SU-DHL-6 (cell line): ENCODE results near the gene SMAD4.

Experiments
- H2AFZ ChIP-seq: fragments of 200-600 bp; sonication (generic); 2 replicates; pipeline ENCODE4 v1.6.1; 2014; ENCODE audit warnings: low read depth, mild to moderate bottlenecking, moderate library complexity, mixed read lengths, antibody characterized with exemption, low read length; ENCODE audit not compliant: severe bottlenecking
- H3F3A ChIP-seq: fragments of 200-600 bp; shearing (Covaris generic); 2 replicates; pipeline ENCODE4 v1.6.0; 2016; ENCODE audit warnings: antibody characterized with exemption, mild to moderate bottlenecking; ENCODE audit not compliant: insufficient read depth
- H3K27ac ChIP-seq: fragments of 200-600 bp; sonication (generic); 2 replicates; pipeline ENCODE4 v1.5.1; 2016; ENCODE audit warnings: low read depth, mild to moderate bottlenecking, low read length, moderate library complexity, mixed read lengths
- H3K27me3 ChIP-seq: fragments of 200-600 bp; sonication (generic), shearing (Covaris generic); 2 replicates; pipeline ENCODE4 v1.6.0; 2014; ENCODE audit warnings: mild to moderate bottlenecking, low read length
- H3K36me3 ChIP-seq: fragments of 200-600 bp; sonication (generic); 2 replicates; pipeline ENCODE4 v1.6.1; 2014; ENCODE audit warnings: mild to moderate bottlenecking, low read length, mixed read lengths
- H3K4me2 ChIP-seq: fragments of 300-600, 200-600 bp; shearing (Covaris generic), sonication (generic); 2 replicates; pipeline ENCODE4 v1.6.0; 2014; ENCODE audit warnings: low read length, low read depth, mild to moderate bottlenecking; ENCODE audit not compliant: poor library complexity, severe bottlenecking
- H3K4me3 ChIP-seq: fragments of 200-600 bp; sonication (generic); 2 replicates; pipeline ENCODE4 v1.5.1; 2014; ENCODE audit warnings: antibody characterized with exemption, low read length, mild to moderate bottlenecking, mixed read lengths; ENCODE audit not compliant: insufficient read depth, poor library complexity, severe bottlenecking
- H3K79me2 ChIP-seq: fragments of 200-600 bp; sonication (generic); 2 replicates; pipeline ENCODE4 v1.6.1; 2014; ENCODE audit warnings: mild to moderate bottlenecking, low read length, moderate library complexity; ENCODE audit not compliant: insufficient read depth
- H3K9ac ChIP-seq: fragments of 200-600 bp; sonication (generic); 2 replicates; pipeline ENCODE4 v1.7.0; 2014; ENCODE audit warnings: mild to moderate bottlenecking, low read length
- H3K9me2 ChIP-seq: fragments of 200-600 bp; sonication (generic); replicated peaks from 2 replicates; pipeline ENCODE4 v1.6.1; 2014; ENCODE audit warnings: low read length; ENCODE audit not compliant: insufficient read depth
- H3K9me3 ChIP-seq: fragments of 200-600 bp; sonication (generic); 2 replicates; pipeline ENCODE4 v1.6.1; 2014; ENCODE audit warnings: low read length, mixed read lengths; ENCODE audit not compliant: insufficient read depth
- H4K20me1 ChIP-seq: fragments of 200-600 bp; sonication (generic); 2 replicates; pipeline ENCODE4 v1.6.1; 2014; ENCODE audit warnings: low read depth, mild to moderate bottlenecking, antibody characterized with exemption, low read length, moderate library complexity, mixed read lengths
- EZH2phosphoT487 ChIP-seq: fragments of 200-600 bp; sonication (generic), shearing (Covaris generic); conservative IDR thresholded peaks from 2 replicates; pipeline ENCODE4 v1.6.1; 2018; ENCODE audit warnings: mild to moderate bottlenecking, antibody characterized with exemption, low read length, moderate library complexity, mixed read lengths
- TF ChIP-seq, protein P1 (sequence below): fragments of 200-600 bp; sonication (generic); IDR thresholded peaks from one replicate; pipeline ENCODE4 v1.5.1; 2017; ENCODE audit warnings: antibody characterized with exemption, mild to moderate bottlenecking, low read length, moderate library complexity; ENCODE audit not compliant: insufficient read depth, poor library complexity, severe bottlenecking

SMAD4 gene

DNA sequence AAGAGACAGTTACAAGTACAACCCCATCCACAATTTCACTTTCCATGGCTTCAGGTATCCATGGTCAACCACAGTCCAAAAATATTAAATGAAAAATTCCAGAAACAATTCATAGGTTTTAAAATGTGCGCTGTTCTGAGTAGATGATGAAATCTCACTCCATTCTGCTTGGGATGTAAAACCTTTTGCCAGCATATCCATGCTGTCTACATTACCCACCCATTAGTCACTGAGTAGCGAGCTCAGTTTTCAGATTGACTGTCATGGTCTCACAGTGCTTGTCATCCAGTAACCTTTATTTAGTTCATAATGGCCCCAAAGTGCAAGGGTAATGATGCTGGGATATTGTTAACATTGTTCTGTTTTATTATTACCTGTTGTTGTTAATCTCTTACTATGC lies 40.5 kb downstream of the SMAD4 start:
- no peaks in the 10 kb centered on the region for H3K9me2 ChIP-seq
- H3K9me3 ChIP-seq = no peaks in the 10 kb centered on the region
- peaks cover 4% of the 10 kb centered on the region for H3F3A ChIP-seq
- H3K9ac ChIP-seq = no peak overlapping the region
- H3K27me3 ChIP-seq = no peaks in the 10 kb centered on the region
- no peak overlapping the region for H2AFZ ChIP-seq
- H4K20me1 ChIP-seq = peaks cover 19% of the 10 kb centered on the region
- H3K4me3 ChIP-seq = no peak overlapping the region
- H3K36me3 ChIP-seq = peaks cover 49% of the 10 kb centered on the region
- no peak overlapping the region for H3K4me2 ChIP-seq
- peaks cover 14% of the 10 kb centered on the region; the same call in 1 of the 2 replicates for H3K79me2 ChIP-seq
- TF ChIP-seq EZH2phosphoT487 = no peak
- TF ChIP-seq, protein P1, sequence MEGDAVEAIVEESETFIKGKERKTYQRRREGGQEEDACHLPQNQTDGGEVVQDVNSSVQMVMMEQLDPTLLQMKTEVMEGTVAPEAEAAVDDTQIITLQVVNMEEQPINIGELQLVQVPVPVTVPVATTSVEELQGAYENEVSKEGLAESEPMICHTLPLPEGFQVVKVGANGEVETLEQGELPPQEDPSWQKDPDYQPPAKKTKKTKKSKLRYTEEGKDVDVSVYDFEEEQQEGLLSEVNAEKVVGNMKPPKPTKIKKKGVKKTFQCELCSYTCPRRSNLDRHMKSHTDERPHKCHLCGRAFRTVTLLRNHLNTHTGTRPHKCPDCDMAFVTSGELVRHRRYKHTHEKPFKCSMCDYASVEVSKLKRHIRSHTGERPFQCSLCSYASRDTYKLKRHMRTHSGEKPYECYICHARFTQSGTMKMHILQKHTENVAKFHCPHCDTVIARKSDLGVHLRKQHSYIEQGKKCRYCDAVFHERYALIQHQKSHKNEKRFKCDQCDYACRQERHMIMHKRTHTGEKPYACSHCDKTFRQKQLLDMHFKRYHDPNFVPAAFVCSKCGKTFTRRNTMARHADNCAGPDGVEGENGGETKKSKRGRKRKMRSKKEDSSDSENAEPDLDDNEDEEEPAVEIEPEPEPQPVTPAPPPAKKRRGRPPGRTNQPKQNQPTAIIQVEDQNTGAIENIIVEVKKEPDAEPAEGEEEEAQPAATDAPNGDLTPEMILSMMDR = no peak
- no peak overlapping the region for H3K27ac ChIP-seq

DNA sequence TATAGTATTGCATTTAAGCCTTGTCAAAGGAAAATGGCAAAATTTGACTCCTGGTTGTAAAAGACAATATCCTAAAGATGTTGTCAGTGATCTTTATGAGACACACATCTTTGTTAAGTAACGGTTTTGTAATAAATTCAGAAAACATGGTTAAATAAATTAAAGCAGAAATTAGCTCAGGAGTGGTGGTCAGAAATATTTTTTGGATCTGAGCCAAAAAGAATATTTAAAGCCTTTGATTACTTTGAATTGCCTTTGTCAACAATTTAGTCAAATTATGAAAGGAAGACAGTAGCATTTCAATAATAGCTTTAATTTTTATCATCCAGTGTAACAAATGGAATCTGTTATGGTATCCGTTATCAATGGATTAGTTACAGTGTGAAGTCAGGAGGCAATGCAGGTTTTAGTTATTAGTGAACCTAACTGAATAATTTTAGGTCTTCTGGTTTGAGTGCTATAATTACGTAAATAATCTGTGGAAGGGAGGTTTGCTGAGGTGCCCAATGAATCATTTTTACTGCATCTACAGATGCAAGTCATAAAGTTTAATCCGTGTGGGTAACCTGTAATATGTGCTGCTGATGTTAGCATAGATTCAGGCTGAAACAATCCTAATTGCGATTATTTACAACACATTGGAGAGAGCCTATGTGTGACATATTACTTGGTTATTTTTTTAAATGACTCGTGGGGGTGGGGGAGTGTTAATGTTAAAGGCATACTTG lies 42.7 kb downstream of the SMAD4 start:
- Histone ChIP-seq H3K4me3 (no peak overlapping the region), H3K36me3 (peaks cover 49% of the 10 kb centered on the region), H3K27me3 (no peaks in the 10 kb centered on the region), H2AFZ (no peak overlapping the region), H3K27ac (no peak overlapping the region), H3K79me2 (peaks cover 16% of the 10 kb centered on the region; the same call in 1 of the 2 replicates), H3K9me3 (no peaks in the 10 kb centered on the region), H4K20me1 (peaks cover 26% of the 10 kb centered on the region), H3K9me2 (no peaks in the 10 kb centered on the region), H3K4me2 (no peak overlapping the region), H3F3A (peaks cover 4% of the 10 kb centered on the region), H3K9ac (no peak overlapping the region)
- TF ChIP-seq EZH2phosphoT487 = no peak
- TF ChIP-seq, protein P1 = no peak

DNA sequence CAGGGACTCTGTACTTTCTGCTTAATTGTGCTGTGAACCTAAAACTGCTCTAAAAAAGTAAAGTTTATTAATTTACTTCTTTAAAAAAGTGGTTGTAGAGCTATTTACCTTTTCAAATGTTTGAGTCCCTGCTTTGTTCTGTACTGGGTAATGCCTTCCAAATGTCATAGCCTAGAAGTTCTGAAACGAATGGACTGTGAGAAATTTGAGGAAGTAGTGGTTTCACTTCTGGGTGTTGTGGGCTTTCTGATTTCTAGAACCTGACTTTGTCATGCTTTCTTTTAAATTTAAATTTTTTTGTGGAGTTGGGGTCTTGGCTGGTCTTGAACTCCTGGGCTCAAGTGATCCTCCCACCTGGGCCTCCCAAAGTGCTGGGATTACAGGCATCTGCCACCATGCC lies 44.6 kb downstream of the SMAD4 start:
- Histone ChIP-seq H3K9me3 (no peaks in the 10 kb centered on the region), H3K36me3 (peaks cover 59% of the 10 kb centered on the region), H2AFZ (no peak overlapping the region), H3F3A (peaks cover 4% of the 10 kb centered on the region), H3K4me2 (no peak overlapping the region), H3K4me3 (no peak overlapping the region), H3K79me2 (peaks cover 16% of the 10 kb centered on the region; the same call in 1 of the 2 replicates), H3K9me2 (no peaks in the 10 kb centered on the region), H3K9ac (no peak overlapping the region), H3K27me3 (no peaks in the 10 kb centered on the region), H4K20me1 (peaks cover 26% of the 10 kb centered on the region), H3K27ac (no peak overlapping the region)
- TF ChIP-seq, protein P1 = no peak
- no peak for TF ChIP-seq EZH2phosphoT487
